ENCODE results near the gene C1orf52. TPM values are rescaled to one million over a fixed set of nuclear protein-coding genes. Genes with fewer than 3 reads are reported as not detected.

C1orf52 gene
- total and polyA plus RNA-seq, 9 of the 15 experiments (the other 6 are each of a cell fraction or from before 2014, with no cell fraction given) = 17.0 to 38.5 (median 33.0) TPM

DNA sequence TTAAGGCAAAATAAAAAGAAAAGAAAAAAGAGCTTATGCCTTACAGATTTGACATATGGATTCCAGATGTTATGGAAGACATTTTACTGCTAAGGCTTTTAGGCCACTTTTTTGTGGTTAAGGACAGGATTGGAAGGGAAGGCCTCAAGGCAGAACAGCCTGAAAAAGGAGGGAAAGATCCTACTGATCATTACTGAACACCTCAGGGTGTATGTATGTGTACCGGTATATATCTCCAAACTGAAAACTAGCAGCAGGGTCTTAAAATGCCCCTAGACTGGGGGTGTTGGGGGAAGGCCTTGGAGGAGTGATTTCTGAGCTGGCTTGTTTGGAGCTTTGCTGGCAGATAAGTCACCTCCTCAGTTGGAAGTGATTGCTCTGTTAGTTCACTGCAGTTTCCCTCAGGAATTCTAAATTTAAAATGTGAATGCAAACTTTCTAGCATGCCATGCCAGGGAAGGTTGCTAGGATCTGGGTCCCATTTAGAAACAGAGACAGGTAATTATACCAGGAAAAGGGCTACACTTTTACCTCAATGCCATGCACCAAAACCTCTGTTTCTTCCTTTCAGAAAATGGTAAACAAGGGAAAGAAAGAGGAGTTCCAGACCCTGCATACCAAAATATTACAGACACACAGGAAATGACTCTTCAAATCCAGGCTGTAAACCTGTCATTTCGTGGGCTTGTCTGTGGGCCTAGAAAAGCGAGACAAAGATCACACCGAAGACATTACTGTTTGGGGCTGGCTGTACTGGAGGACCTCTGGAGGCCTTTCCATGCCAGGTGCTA is 15.0 kb downstream of the C1orf52 start:
- H3K9me1 ChIP-seq (ENCODE audit: control insufficient read depth, insufficient read depth, low read length) = no peaks in the 10 kb centered on the region
- peak overlapping the region; percentile 93 for H2AFZ ChIP-seq (ENCODE audit: low read depth, low read length)
- peak in 2 of 4 experiments; percentile 63 to 67 for DNase-seq (ENCODE audit: extremely low read depth in 1 of 4, low spot score in 3 of 4)
- ChIA-PET POLR2A (interaction anchor here (0.7 to 2.5 kb wide), 4 partner anchors 9 to 32 kb away, joined by 3 to 13 read pairs (median 3); partner anchors contain the start of gene BCL10), CTCF (ENCODE audit: low intra/inter-chr PET ratio) (no interaction called here)
- H3K79me2 ChIP-seq (ENCODE audit: control insufficient read depth, insufficient read depth, low read length) = no peaks in the 10 kb centered on the region
- no peaks in the 10 kb centered on the region for H3K36me3 ChIP-seq (ENCODE audit: control insufficient read depth, insufficient read depth, low read length)
- peaks cover 2% of the 10 kb centered on the region; the same call in 1 of the 2 replicates for H3K9me3 ChIP-seq (replicated peaks; ENCODE audit: control insufficient read depth, insufficient read depth, low read depth, low read length)
- WGBS (ENCODE audit: insufficient coverage, low coverage, missing lambda C conversion rate) = 2% methylated on average over 4 of the region's 4 CpGs
- in situ Hi-C loops (cut with MboI) = loop anchor here (5.0 kb wide), 1 partner anchor 122 kb away; no protein-coding TSS in a partner anchor
- no peaks in the 10 kb centered on the region for H3K27me3 ChIP-seq (ENCODE audit: control insufficient read depth in 2 of 2, insufficient read depth in 2 of 2, low read length in 2 of 2)
- H3K4me1 ChIP-seq (replicated peaks in 1 of 2; ENCODE audit: control insufficient read depth in 2 of 2, insufficient read depth in 2 of 2, low read length in 2 of 2) = peaks cover 0 to 24% of the 10 kb centered on the region in 2 experiments; a peak in 4 of 5 replicates
- H3K4me2 ChIP-seq (ENCODE audit: insufficient read depth, low read length) = peak overlapping the region; percentile 51
- ATAC-seq = peak; percentile 90
- peak; percentile 66 for FAIRE-seq
- no peaks in the 10 kb centered on the region for H4K20me1 ChIP-seq (replicated peaks; ENCODE audit: control insufficient read depth, insufficient read depth, low read length)
- no peak overlapping the region for H3K4me3 ChIP-seq
- peak overlapping the region; percentile 3 to 48; a peak in 2 of 4 replicates for H3K9ac ChIP-seq (ENCODE audit: insufficient read depth in 1 of 2, low read depth in 2 of 2, low read length in 2 of 2)
- intact Hi-C loops (cut with micrococcal nuclease) = loop anchor here (5.0 kb wide), 1 partner anchor 42 kb away; the partner anchor contains the start of gene SYDE2
- BruUV-seq (replicated peaks) = no TSS peak
- peak overlapping the region; percentile 76 for H3K27ac ChIP-seq (ENCODE audit: extremely low read depth, low read depth, low read length)
- TF ChIP-seq, protein P1, sequence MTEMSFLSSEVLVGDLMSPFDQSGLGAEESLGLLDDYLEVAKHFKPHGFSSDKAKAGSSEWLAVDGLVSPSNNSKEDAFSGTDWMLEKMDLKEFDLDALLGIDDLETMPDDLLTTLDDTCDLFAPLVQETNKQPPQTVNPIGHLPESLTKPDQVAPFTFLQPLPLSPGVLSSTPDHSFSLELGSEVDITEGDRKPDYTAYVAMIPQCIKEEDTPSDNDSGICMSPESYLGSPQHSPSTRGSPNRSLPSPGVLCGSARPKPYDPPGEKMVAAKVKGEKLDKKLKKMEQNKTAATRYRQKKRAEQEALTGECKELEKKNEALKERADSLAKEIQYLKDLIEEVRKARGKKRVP (CRISPR knock-in tag; IDR thresholded peaks at IDR 0.05) = 0 out of 2 replicates have a peak, but pooled peaks have one; percentile 14
- TF ChIP-seq BMI1 (IDR thresholded peaks at IDR 0.05; ENCODE audit: low read length) (no peak), MED1 (CRISPR knock-in tag; IDR thresholded peaks at IDR 0.05; ENCODE audit: borderline replicate concordance) (no peak), TOE1 (IDR thresholded peaks at IDR 0.05; ENCODE audit: borderline replicate concordance) (no peak), TOE1 (CRISPR knock-in tag; IDR thresholded peaks at IDR 0.05; ENCODE audit: borderline replicate concordance, low read depth) (no peak), SREBF1 (IDR thresholded peaks at IDR 0.05; ENCODE audit: borderline replicate concordance, low read depth, low read length) (no peak), POLR2A (conservative IDR thresholded peaks at IDR 0.05) (no peak), EGR1 (conservative IDR thresholded peaks at IDR 0.05) (0 out of 2 replicates have a peak, but pooled peaks have one; percentile 24), TAF1 (IDR thresholded peaks at IDR 0.05; ENCODE audit: control insufficient read depth, extremely low read depth, insufficient read depth, low read length, severe bottlenecking) (no peak), RBFOX2 (IDR thresholded peaks at IDR 0.05; ENCODE audit: low read depth, low read length) (no peak), STAT5A (IDR thresholded peaks at IDR 0.05; ENCODE audit: borderline replicate concordance, low read length) (no peak), ZNF121 (CRISPR knock-in tag; conservative IDR thresholded peaks at IDR 0.05) (no peak), PYGO2 (tag; IDR thresholded peaks at IDR 0.05) (no peak), GATAD2A (IDR thresholded peaks at IDR 0.05) (no peak), TBL1XR1 (IDR thresholded peaks at IDR 0.05; ENCODE audit: low read length in 2 of 2) (no peak), GATAD2B (IDR thresholded peaks at IDR 0.05; ENCODE audit: borderline replicate concordance) (0 out of 2 replicates have a peak, but pooled peaks have one; percentile 16), ZNF133 (CRISPR knock-in tag; IDR thresholded peaks at IDR 0.05) (no peak), RHOXF2B (CRISPR knock-in tag; conservative IDR thresholded peaks at IDR 0.05) (no peak), ZNF282 (CRISPR knock-in tag; IDR thresholded peaks at IDR 0.05) (no peak), GABPB1 (CRISPR knock-in tag; IDR thresholded peaks at IDR 0.05) (no peak)
- TF ChIP-seq, protein P2, sequence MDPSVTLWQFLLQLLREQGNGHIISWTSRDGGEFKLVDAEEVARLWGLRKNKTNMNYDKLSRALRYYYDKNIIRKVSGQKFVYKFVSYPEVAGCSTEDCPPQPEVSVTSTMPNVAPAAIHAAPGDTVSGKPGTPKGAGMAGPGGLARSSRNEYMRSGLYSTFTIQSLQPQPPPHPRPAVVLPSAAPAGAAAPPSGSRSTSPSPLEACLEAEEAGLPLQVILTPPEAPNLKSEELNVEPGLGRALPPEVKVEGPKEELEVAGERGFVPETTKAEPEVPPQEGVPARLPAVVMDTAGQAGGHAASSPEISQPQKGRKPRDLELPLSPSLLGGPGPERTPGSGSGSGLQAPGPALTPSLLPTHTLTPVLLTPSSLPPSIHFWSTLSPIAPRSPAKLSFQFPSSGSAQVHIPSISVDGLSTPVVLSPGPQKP (CRISPR knock-in tag; IDR thresholded peaks at IDR 0.05) = no peak
- TF ChIP-seq, protein P3, sequence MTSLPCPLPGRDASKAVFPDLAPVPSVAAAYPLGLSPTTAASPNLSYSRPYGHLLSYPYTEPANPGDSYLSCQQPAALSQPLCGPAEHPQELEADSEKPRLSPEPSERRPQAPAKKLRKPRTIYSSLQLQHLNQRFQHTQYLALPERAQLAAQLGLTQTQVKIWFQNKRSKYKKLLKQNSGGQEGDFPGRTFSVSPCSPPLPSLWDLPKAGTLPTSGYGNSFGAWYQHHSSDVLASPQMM (CRISPR knock-in tag; IDR thresholded peaks at IDR 0.05) = no peak
